GM21825 (cell line): ENCODE data around the gene OLIG3.

ENCODE experiments used
- ATAC-seq: cut with Tn5 transposase; IDR thresholded peaks from one replicate; pipeline ENCODE4 v1.9.1; 2021; ENCODE audit warnings: mild to moderate bottlenecking, moderate library complexity; ENCODE audit not compliant: unreplicated experiment

OLIG3 gene

DNA sequence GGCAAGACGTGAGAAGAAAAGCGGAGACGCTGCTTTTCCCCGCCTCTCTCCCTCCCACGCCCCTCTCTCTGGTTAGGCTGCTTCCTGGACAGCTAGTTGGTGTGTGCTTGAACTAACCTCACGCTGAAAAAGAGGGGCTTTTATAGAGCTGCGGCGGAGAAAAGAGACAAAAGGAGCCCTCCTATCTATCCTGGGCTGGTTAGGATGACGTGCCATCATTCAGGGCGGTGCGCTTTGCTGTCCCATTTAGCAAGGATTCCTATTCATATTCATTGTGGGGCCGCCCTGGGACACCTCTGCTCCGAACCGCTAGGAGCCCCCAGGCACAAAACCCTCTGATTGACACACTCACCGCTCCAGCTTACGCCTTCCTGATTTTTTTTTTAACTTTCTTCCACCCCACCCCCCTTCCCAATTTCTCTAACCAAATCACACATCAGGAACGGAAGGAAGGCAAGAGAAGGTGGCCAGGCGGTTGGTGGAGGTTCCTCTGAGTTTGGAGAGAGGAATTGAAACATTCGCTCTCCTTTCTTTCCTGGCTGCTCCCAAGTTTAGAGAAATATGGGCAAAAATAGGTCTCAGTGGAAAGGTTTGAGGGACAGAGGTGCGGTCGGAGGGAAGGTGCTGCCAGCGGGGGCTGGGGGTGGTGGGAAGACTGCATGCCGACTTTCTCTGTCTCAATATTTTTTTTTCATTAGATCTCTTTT, at the start of gene OLIG3:
TSS of gene OLIG3 (minus strand) at position 114 of the 707 bp plus-strand sequence. CDS start 224 bp downstream, outside the sequence.
- no peak for ATAC-seq

DNA sequence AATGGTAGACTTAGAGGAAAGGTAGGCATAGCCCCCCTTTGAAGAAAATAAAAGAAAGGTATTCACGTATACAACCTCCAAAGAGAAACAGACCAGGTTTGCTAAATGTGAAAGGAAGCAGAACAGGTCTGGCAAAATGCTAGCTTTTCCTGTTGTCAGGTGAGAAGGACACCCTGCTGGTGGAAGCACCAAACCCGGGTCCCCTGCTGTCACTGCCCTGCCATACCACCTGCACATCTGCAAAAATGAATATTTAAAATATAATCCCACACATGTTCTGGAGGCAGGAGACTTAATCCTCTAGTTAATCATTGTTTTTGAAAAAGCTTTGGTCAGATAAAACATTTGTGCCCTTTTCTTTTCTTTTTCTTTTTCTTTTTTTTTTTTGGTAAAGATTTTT, 48.9 kb upstream of the OLIG3 start:
- no peak for ATAC-seq

DNA sequence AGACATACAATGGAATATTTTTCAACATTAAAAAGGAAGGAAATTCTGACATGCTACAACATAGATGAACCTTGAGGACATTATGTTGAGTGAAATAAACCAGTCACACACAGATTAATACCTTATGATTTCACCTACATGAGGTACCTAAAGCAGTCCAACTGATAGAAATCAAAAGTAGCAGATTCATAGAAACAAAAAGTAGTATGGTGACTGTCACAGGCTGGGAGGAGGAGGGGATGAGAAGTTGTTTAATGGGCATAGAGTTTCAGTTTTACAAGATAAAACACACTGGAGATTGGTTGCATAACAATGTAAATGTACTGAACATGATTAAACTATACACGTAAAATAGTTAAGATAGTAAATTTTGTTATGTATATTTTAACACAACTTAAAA, 48.5 kb upstream of the OLIG3 start:
- ATAC-seq = no peak

DNA sequence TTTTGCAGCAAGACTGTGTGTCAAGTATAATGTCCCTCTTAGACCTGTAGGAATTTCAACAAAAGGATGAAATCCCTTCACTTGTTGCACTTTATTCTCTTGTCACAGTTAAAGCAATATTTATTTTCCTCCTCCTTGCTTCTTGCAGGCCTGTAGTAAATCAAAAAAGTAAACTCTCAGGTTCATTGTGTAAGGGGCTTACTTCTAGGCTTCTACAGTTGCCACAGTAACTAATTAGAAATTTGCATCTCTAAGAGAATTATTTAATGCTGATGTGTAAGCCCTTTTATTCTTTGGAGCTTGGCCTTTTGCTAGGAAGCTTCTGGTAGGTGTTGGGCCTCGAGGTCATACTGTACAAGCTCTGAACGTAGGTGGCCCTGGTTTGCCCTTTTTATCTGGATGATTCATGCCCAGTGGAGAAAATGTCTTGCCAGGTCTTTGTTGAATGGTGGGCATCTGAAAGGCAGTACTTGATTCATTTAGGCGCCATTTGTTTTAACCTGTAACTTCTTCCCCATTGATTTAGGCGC, 47.4 kb upstream of the OLIG3 start:
- no peak for ATAC-seq

DNA sequence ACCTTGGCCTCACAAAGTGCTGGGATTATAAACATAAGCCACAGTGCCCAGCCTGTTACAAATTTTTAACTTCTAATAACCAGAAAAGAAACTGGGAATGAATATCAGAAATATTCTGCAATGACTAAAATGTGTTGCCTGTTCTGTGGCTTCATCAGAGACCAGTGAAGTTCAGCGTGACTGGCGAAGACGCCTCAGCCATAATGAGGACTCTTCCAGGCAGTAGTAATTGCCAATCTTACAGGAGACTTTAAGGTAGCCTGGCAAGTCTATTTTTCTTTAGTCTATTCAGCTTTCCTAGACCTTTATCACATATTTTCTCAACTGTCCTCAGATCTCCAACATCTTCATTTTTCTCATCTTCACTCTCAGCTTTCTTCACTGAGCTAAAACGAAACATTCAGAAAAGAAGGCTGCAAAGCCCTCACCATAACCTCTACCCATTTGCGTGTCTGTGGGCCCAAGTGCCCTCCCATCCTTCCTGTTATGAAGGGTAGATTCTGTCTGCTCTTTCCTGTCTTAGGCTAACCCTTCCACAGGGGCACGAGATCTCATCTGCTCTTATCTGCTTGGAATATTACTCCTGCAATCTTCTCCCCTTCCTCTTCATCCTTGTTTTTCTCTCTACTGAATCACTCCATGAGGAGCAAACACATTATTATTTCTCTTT, 42.0 kb upstream of the OLIG3 start:
- ATAC-seq = no peak

DNA sequence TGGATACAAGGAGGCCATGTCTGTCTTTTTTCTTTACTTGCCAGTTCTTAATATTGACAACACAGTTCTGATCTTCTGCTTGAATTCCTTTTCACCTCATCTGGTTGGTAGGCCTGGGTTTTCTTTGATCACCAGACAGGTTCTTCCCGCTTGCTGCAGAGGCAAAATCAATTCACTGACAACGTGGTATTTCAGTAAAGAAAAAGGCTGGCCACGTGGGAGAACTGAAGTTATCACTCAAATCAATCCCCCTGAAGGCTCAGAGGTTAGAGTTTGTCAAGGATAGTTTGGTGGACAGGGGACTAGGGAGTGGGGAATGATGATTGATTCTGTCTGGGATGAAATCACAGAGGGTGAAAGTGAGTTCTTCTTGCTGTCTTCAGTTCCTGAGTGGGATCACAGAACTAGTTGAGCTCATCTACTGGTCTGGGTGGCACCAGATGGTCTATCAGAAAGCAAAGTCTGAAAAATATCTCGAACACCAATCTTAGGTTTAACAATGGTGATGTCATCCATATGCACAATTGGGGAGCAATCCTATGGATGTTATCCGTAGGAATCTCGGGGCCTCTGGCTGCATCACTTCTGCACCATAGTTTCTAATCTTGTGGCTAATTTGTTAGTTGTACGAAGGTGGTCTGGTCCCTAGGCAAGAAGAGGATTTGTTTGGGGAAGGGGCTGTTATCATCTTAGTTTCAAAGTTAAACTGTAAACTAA, 37.3 kb upstream of the OLIG3 start:
- no peak for ATAC-seq

DNA sequence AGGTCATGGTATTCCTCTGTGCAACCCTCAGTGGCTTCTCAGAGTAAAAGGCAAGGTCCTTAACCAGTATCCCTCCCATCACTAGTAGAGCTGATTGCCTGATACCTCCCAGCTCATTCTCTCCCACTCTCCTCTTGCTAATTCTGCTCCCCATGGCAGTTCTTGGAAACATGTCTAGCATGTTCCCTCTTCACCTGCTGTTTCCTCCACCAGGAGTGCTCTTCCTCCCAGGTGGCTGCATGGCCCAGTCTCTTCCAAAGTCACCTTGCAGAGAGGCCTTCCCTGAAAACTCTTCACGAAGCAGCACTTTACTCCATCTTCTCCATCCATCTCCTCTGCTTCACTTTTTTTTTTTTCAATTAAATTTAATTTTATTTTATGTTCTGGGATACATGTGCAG, 36.2 kb upstream of the OLIG3 start:
- ATAC-seq = no peak

DNA sequence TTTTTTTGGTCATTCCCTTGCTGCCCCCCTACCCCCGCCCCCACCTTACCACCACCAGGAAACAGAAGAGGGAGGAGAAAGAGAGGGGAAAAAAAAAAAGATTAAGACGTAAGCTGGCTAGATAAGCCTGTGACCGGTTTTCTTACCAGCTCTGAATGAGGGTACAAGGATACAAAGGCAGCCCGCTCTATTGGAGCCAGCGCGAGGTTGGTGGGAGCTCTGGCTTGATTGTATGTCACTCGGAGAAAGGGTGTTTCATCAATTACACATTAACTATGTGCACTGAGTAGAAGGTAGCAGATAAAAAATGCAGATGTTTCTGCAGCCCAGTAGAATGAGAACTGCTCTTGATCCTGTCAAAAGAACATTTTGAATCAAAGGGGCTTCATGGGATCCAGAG, 28.6 kb upstream of the OLIG3 start:
- no peak for ATAC-seq

DNA sequence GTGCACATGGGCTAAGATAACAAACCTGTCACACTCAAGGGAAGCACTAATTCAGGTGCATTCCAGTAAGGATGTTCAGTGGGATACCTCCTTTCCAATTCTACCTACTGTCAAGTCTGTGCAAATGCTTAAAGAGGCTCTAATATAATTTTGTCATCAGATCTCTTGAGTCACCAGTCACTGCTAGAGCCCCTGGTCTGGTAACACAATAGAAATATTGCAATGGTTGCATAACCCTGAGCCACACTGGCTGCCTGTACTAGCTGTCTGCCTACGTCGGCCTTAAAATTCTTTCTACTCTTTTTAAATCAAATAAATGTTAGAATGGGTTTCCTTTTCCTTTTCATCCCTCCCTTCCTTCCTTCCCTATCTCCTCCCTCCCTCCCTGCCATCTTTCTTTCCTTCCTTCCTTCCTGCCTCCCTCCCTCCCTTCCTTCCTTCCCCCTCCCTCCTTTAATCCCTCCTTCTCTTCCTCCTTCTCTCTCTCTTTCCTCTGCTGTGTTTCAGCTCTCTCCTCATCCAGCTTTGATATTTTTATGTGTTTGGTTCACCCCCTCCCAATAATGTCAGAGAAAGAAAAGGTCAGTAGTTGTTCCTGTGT, 28.1 kb upstream of the OLIG3 start:
- no peak for ATAC-seq

DNA sequence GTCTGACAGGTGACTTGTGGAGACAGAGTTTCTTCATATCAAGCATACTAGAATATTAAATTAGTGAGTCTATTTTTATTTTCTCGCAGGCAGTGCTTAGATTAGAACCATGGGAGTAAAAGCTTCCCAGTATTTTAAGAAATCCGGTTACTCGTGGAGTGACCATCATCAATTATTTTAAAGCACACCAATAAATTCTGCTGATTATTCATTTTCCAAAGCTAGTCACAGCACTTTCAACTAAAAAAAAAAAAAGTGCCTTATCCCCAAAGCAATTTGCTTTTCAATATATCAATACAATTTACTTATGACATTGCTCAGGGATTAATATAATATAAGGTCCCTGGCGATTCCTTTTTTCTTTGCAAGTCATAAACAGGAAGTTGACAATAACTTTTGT, 26.3 kb upstream of the OLIG3 start:
- no peak for ATAC-seq

DNA sequence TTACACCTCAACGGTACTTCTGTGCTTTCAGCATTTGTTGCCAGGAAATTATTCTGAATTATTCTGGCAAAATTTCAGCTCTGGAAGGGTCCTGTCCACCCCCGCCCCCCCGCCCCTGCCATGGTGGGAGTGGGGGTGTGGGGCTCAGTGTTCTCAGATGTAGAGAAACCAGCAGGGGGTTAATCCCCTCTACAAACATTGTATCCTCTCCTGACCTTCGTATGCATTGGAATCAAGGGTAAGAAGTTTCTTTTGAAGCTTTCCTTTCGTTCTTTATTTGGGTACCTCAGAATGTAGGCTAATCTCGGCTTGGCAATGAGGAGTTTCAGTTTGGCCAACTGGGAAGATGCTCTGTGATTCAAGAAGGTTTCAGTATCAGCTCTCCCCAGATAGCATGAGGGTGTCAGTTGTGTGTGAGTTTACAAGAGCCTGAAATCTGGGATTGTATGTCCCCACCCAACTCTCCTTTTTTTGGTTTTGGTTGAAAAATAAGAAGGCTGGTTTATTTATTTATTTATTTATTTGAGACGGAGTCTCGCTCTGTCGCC, 25.5 kb upstream of the OLIG3 start:
- ATAC-seq = no peak

DNA sequence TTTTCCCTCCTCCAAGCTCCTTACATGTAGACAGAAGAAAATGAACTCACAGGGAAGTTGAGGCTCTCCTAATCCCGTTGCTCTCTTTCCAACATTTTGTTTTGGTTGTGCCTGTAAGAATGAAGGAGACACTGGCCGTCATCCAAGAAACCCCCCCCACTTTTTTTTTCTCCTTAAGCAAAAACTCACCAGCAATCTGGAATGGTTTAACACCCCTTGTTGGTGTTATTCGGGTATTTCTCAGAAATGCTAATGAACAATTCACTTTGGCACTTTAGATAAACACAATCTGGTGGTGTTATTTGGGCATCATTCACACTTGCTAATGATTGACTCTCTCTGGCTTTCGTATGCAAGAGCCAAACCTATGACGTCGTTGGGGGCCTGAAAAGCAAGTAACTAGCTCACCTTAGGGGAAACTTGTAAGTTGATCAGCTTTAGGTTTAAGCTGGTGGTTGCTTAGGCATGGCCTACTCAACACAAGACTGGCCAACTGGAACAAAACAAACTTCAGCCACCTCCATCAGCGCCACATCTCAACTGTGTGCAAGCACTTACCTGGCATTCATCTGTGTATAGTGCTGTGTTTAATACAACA, 24.3 kb upstream of the OLIG3 start:
- no peak for ATAC-seq

DNA sequence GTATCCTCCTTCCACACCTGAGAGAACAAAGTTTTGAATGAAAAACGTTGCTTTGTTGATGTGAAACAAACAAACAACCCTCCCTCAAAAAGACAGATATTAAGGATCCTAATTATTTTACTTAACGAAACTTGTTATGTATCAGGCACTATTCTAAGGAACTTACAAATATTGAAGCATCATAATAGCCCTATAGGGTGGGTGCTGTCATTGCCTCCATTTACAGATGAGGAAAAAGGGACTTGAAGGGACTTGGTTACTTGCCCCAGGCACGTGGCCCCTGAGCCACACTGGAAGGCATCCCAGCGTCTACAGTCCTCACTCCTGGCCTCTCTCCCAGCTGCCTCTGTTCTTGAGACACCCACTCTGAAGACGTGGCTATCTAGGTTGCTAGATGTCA, 20.2 kb upstream of the OLIG3 start:
- ATAC-seq = no peak

DNA sequence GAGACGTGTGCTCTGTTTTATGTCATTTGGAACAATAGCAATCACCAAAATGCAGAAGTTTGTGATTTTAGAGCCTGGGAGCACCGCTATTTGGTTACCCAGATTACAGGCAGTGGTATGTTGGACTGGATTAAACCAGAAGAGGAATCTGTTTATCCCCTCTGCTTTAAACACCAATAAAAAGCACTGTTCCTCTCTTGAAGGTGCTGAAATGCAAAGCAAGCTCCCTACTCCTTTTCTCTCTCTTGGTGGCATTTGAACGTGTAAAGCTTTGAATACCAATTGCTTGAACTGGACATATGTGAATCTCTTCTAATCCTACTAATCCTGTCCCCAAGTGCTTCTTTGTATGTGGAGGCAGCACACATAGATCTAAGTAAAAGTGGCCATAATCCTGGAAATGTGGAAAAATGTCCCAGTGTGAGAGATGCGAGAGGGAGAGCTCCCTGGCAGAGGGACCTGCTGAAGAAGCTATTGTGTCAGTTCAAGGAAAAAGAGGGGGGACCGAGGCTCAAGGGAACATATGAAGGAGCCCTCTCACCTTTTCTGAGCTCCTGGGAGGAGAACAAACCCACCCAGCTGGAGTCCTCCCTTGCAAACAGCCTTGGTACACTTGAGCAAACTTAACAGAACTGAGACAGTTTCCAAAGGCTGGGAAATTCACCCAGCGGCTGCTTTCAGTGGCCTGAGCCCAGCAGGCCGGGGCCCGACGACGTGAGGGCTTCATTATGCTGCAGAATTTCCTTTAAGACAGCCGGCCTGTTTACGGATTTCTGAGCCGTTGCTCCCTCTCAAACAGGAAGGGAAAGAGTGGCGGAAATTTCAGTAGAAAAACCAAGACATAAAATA, 18.8 kb upstream of the OLIG3 start:
- no peak for ATAC-seq

DNA sequence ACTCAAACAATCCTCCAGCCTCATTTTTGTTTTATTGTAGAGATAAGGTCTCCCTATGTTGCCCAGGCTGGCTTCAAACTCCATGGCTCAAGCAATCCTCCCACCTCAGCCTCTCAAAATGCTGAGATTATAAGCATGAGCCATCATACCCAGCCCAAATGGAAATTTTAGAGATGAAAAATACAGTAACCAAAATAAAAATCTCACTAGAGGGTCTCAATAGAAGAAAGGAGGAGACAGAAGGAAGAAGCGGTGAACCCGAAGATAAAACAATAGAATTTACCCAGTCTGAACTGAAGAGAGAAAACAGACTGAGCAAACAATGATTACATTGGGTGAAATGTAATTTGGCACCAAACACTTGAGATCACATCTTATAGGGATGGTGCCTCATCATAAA, 16.7 kb upstream of the OLIG3 start:
- no peak for ATAC-seq

DNA sequence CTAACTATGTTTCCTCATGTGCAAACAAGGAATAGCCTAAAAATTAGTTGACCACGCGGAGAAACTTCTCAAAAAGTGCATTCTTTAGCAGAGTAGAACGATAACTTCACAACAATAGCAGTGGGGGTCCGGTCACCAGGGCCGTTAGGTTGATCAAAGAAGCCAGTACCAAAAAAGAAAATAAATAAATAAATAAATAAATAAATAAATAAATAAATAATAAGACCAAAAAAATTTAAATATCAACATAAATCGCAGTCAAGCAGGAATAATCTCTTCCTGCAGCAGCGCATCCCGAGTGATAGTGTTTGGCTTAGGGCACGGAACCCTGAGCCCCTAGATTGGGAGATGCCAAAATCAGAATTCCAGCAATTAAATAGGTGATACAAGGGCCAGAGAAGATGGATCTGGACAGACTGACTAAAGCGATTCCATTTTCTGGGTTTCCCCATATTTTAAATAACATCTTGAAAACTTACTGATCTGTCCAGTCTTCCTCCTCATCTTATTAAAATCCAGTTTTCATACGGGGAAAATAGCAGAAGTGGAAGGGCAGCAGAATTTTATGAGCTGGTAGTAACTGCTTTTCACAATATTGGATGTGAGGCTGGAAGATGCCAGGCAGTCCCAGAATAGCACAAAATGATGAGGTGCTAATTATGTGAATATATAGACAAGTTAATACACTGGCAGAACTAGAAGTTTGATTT, 4.4 kb upstream of the OLIG3 start:
- no peak for ATAC-seq

DNA sequence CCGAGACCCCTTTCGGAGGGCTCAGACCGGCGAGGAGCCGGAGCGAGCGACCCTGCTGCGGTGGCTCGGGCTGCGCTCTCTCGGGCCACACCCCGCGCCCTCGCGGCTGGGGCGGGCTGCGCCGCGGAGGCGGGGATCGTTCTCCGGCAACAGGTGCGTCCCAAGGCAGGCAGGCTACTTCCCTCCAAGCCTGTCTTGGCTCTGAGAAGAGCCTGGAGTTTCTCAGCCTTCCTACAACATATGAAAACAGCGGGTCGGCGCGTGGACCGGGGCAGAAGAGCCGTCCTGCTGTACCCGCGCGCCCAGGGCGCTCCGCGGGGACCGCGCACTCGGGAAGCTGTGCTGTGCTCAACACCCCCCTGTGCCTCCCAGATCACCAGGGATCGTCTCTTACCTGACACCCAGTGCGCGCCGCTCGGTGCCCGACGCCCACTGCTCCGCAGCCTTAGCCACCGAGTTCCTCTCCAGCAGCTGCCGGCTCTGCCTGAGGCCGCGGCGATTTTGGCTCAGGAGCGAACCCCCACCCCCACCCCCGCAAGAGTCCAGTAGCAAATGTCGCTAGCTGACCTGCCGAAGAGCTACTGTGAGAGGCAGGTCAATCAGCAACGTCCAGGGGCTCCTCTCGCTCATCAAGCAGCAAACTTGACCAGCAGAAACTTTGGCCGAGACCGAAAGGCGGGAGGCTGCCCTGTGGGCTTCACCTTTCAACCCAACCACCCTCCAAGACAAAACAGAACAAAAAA, 3.7 kb upstream of the OLIG3 start:
- ATAC-seq = no peak

DNA sequence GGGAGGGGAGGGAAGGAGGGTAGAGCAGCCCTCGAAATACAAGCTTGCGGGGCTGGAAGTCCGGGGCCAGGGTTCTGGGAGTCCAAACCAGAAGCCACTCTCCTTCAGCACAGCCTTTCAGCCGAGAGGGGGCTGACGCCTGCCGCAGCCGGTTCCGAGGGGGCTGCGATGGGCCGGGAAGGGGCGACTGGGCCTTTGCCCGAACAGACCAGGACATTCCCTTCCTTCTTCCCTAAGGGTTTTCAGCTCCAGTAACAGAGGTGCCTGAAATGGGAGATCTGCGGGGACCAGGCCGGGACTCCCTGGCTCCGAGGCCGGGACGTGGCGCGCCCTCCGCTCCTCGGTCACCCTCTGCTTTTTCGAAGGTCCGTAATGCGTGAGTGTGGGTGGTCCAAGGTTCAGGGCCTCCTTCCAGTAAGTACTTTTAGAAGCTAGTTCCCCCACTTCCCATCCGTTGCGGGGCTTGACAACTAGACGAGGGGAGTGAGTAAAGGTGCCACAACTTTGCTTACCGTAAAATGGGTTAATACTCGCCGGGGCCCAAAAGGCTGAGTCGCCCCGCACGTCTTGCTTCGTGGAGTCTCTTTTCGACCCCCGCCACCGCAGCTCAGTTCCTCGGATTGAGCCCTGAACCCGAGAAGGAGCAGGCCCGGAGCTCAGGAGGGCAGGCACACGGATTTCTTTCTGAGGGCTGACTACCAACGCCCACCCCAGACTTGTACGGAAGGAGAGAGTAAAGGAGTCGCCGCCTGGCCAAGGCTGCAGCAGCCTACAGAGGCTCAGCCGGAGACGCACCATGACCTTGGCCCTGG, 2.9 kb upstream of the OLIG3 start:
- no peak for ATAC-seq
